Measurements from ENCODE around the gene SUSD5. TPM values are rescaled to one million over a fixed set of nuclear protein-coding genes. Genes with fewer than 3 reads are reported as not detected.

The SUSD5 gene
- 0.41 TPM for polyA plus RNA-seq (2013, experiment 1 of 2; ENCODE audit: insufficient read length)
- polyA plus RNA-seq (2013, experiment 2 of 2; ENCODE audit: insufficient read length), result 0.38 TPM

DNA sequence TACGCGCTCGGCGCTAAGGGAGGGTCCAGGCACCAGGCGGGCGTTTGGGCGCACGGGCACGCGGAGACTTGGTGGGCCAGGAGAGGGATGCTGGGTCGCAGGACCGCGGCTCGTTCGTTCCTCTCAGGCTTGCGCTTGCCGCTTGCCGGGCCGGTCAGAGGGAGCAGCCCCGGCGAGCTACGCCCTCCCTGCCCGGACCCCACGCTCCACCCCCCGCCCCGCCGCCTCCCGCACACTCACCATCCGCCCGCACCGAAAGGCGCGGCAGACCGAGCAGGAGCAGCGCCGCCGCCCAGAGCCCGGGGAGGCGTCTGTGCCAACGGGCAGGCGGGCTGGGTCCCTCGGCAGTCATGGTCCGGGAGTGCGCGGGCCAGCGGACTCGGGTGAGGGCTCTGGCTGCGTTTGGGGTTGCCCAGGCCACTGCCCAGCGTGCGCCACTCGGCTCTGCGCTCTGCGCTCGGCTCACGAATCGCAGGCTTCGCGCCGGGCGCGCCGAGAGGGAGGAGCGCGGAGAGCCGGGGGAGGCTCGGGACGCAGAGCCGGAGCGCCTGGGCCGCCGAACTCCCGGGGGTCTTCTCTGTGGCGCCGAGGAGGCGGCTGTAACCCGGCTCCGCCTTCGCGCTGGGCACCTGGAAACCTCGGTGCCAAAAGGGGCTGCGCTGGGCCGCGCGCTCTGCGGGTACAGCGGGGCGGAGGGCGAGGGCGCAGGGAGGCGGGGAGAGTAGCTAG lies at the start of gene SUSD5:
SUSD5 (minus strand) TSS at position 365 of the 729 bp plus-strand sequence; CDS start at position 352, 13 bp downstream.
- peak; percentile 17 for DNase-seq

DNA sequence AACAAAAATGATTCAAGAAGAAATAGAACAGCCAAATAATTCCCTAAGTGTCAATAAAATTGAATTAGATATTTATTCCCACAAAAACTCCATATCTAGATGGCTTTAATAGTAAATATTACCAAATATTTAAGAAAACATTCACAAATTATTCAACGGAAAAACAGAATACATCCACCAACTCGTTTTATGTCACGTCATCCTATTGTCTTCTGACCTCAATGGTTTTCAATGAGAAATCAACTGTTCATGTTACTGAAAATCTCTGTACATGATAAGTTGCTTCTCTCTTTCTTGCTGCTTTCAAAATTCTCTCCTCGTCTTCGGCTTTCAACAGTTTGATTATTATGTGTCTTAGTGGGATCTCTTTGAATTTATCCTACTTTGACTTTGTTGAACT lies 41.5 kb upstream of the SUSD5 start:
- DNase-seq, result no peak

DNA sequence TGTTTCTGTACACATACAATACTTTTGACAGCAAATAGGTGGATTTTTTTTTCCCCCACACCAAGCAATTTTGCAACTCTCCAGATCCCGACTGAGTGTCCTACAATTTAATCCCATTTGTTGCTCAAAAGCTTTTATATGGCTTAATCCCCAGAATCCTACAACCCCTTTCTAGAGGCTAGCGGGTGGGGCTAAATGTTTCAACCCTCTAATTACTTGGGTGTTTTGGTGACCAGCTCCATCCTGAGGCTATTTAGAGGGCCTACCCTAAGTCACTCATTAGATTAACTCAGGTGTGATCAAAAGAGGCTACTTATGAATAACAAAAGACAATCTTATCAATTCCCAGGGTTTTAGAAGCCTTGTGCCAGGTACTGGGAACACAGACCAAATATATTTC lies 37.6 kb upstream of the SUSD5 start:
- DNase-seq, result no peak

DNA sequence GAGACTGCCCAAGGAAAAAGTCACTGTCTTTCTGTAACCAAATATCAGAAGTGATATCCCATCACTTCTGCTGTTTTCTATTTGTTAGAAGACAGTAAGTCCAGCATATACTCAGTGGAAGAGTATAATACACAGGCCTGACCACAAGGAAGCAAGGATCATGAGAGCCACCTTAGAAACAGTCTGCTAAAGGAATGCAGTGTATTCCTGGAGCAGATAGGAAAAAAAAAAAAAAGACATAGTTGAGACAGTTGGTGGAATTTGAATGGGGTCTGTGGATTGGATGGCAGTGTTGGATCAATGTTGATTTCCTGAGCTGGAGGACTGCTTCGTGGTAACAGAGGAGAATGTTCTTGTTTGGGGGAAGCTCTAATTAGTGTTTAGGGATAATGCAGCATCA lies 32.1 kb upstream of the SUSD5 start:
- peak; percentile 1 for DNase-seq

DNA sequence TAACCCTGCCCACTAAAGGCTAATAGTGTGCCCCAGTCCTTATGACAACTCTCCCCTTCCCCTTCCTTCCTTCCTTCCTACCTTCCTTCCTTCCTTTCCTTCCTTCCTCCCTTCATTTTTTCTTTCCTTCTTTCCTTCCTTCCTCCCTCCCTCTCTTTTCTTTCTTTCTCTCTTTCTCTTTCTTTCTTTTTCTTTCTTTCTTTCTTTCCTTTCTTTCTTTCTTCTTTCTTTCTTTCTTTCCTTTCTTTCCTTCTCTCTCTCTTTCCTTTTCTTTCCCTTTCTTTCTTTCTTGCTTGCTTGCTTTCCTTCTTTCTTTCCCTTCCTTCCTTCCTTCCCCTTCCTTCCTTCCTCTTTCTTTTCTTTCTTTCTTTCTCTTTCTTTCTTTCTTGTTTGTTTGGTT lies 28.2 kb upstream of the SUSD5 start:
- no peak for DNase-seq

DNA sequence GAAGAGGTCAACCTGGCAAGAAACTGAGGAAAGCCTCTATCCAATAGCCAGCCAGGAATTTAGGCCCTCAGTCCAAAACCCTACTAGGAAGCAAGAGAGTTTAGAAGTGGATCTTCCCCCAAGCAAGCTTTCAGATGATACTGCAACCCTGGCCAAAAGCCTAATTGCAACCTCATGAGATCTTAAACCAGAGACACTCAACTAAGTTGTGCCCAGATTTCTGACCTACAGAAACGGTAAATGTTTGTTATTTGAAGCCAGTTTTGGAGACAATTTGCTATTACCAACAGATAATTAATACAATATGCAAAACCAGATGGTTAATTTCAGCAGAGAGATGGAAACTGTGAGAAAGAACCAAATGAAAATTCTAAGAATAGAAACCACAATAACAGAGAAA lies 21.7 kb upstream of the SUSD5 start:
- no peak for DNase-seq

DNA sequence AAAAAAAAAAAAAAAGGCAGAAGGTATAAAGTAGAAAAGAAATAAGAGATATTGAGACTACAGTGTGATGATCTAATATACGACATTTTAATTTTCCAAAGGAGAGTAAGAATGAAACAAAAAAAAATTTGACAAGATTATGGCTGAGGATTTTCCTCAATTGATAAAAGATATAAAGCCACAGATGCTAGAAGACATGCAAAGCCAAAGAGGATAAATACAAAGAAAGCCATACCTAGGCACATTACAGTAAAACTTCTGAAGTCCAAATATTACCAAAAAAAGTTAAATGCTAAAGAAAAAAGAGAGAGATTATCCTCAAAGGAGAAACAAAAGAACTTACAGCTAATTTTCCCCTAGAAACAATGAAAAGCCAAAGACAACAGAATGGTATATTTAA lies 20.3 kb upstream of the SUSD5 start:
- no peak for DNase-seq

DNA sequence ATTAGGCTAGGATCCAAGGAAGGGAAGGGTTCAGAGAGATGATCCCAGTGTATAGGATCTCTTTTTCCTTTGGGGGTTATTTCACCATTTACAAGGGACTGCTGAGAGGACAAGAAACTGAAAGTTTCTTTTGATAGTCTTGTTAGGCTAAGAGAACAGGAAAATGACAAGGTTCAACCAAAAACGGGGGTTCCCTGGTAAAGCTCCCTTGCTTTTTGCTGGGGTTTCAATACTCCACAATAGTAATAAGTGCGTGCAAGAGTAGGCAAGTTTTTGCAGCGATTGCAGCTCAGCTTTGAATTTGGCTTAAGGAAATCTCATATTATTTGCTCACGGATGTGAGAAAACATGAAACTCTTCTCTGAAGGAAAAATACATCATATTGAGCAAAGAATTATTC lies 18.8 kb upstream of the SUSD5 start:
- no peak for DNase-seq

DNA sequence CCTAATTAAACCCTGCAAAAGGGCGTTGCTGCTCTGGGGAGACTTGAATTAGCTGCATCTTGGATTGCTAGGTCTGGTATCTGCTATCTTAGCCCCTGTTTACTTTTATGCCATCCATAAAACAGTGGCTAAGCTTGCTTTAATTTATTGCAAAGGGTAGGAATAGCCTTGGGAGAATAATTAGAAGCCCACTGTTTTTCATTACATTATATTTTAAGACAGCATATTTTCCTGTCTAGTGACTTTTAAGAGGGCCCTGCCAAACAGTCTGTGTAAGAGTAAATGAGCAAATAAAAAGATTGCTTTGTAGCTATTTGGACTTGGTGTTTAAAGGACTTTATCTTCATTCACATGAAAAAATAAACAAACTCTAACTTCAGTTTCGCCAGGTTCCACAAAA lies 17.4 kb upstream of the SUSD5 start:
- DNase-seq, result no peak

DNA sequence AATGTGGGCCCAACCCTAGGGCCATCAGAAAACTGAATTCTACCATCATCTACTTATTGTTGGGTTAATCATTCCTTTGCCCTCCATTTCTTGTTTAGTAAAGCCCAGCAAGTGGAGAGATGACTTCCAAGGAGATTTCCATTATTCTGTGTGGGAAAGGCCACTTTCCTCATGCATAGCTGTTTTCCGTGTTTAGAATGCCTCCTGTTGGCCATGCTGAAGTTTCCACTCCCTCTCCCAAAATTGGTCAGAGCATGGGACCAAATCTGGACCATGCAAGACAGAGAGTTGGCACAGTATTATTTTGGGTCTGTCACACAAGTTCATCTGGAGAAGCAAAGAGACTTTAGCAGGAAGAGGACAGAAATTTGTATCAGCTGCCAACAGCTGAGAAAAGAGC lies 15.3 kb upstream of the SUSD5 start:
- DNase-seq, result no peak

DNA sequence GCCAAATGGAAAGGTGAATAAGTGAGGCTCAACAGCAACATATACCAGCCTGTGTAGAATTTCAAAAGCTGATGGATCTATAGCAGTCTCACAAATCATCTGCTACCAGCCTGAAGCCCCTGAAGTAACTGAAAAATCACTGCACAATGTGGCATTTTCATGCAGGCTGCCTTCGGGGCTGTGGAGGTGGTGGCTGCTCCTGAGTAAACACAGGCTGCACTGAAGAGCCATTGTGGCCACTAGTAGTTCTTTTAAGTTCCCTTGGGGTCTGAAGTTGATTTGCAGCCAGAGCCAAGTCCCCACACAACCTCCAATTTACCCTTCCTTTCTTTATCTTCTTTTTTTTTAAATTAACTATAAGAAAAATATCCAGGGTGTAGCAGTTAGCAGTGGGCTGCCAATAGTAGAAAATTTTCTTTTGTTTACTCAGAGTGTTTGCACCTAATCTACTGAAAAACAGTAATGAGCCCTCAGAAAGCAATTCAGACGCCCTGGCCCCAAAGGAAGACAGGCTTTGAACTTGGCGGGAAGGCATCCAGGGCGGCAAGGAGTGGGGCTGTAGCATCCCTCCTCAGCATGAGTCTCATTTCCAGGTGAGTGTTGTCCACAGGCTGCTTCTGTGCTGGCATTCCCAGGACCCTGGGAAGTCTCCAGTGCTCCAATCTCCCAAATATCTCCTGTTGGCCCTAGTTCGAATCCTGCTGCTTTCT lies 13.3 kb upstream of the SUSD5 start:
- DNase-seq, result no peak

DNA sequence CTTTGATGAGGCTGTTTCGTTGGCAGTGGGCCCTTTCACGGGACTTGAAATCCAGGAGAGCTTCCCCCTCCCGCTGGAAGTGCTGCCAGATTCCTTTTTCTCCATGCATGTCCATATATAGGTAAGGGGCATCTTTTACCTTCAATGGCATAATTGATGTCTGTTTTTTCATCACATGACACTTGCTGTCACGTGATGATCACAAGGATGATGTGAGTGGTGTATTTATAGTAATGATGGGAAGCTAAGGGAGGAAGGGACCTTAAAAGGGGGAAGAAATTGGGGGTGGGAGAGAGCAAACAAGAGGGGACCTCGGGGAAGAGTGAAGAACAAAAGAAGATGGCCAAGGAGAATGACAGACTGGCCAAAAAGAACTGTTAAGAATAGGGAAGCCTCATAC lies 11.3 kb upstream of the SUSD5 start:
- no peak for DNase-seq

DNA sequence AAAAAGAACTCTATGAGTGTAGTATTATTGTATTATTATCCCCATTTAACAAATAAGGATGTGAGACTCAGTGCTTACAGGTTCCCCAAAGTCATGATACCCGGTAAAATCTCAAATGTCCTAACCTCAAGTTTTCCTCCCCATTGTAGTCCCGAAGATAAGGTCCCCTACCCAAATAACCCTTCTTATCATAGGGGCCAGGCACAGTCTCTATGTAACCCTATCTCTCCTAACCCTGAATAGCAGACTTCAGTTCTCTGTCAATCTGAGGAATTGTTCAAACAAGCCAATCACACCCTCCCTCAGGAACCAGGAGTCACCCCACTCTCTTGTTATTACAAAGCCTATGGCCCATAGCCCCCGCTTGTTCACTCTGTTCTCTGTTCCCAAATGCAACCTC lies 10.5 kb upstream of the SUSD5 start:
- no peak for DNase-seq

DNA sequence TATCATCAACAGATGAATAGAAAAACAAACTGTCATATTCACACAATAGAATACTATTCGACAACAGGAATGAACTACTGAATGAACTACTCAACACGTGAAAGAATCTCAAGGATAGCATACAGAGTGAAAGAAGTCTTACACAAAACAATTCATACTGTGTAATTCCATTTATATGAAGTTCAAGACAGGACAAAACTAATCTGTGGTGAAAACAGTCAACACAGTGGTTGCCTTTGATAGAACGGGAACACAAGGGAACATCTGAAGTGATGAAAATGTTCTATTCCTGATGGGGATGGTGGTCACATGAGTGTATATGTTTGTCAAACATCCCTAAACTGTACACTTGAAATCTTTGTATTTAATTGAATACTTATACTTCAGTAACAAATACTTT lies 2.6 kb upstream of the SUSD5 start:
- no peak for DNase-seq

DNA sequence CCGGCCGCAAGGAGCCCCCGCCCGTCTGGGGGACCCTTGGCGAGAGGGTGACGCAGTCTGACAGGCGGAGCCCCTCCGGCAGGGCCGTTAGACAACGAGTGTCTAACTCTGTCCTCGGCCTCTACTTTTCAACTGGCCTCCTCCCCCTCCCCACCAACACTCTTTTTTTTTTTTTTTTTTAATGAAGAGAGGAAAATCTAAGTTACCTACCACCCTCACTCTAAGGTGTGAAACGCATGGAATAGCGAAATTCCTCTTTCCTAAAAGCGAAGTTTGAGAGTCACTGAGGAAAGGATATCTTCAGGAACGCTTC lies 521 bp upstream of the SUSD5 start:
- no peak for DNase-seq

DNA sequence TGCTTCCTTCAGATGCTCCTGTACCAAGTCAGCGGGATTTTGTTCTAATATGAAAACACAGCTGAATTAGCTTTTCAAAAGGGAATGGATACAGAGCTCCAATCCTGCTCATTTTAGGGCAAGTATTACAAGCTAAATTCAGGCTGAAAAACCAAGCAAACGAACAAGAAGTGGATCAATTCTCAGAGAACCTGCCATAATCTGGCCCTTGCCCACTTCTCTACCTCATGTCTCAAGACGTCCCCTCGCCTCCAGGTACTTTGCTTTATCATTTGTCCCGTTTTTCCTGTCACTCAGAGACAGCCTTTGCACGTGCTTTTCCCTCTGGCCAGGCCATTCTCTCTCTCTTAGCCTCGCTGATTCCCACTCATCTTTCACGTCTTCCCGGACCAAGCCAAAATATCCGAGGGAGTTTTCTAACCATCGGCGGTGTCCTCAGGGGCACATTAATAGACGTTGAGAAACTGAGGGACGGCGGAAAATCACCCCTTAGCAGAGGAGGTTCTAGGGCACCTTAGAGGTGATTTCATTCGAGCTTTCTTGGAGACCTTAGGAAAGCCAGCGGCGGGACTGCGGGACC lies 654 bp downstream of the SUSD5 start:
- DNase-seq, result no peak

DNA sequence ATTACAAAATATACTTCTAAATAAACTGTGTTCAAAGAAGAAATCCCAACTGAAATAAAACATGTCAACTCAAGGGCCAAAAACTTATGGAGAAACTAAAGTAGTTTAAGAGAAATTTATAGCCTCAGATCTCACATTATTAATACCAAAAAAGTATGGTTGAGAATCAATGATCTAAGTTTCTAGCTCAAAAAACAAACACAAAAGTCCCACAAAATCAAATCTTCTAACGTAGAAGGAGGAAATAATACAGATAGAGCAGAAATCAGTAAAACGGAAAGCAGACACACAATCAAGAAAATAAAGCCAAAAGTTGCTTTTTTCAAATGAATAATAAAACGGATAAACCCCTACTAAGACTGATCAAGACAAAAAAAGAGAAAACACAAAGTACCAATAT lies 2.9 kb downstream of the SUSD5 start:
- DNase-seq, result no peak

DNA sequence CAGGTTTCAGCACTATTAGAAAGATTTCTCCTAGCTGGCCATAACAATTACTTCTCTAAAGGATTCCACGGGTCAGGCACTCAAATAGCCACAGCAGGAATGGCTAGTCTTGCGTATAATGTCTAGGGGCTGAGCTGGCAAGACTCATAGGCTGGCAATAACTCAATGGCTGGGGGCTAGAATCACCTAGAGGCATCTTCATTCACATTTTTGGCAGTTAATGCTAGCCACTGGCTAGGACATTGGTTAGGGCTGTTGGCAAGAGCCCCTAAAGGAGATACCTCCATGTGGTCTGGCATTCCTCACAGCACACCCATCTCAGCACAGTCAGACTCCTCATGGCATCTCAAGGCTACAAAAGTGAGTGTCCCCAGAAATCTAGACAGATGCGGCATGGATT lies 6.2 kb downstream of the SUSD5 start:
- no peak for DNase-seq

DNA sequence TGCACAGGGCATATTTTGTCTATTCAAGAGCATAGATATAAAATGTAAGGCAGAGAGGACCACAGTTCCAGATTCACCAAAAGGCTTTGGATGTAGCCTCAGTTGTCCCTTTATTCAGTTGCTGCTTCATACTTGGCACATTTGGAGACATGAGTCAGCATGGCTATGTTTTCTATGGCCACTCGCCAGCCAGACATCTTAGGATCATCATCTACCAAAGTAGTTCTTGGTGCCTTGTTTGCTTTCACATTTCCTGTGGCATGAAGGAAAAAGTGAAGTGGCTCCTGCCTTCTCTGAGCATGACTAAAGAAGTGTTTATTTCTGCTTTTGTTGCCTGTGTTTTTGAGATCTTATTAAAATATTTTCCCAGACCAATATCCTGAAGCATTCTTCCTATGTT lies 7.2 kb downstream of the SUSD5 start:
- DNase-seq, result peak; percentile 67

DNA sequence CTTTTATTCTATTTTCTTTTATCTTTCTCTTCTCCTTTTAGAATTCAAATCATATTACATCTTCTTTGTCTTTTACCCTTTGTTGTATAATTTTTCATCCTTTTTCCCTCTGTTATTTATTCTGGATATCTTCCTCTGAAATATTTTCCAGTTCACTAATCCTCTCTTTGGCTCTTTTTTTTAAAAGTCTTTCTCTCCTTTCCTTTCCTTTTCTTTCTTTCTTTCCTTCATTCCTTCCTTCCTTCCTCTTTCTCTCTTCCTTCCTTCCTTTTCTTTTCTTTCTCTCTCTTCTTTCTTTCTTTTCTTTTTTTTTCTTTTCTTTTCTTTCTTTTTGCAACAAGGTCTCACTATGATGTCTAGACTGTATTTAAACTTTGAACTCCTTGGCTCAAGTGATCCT lies 9.3 kb downstream of the SUSD5 start:
- no peak for DNase-seq

DNA sequence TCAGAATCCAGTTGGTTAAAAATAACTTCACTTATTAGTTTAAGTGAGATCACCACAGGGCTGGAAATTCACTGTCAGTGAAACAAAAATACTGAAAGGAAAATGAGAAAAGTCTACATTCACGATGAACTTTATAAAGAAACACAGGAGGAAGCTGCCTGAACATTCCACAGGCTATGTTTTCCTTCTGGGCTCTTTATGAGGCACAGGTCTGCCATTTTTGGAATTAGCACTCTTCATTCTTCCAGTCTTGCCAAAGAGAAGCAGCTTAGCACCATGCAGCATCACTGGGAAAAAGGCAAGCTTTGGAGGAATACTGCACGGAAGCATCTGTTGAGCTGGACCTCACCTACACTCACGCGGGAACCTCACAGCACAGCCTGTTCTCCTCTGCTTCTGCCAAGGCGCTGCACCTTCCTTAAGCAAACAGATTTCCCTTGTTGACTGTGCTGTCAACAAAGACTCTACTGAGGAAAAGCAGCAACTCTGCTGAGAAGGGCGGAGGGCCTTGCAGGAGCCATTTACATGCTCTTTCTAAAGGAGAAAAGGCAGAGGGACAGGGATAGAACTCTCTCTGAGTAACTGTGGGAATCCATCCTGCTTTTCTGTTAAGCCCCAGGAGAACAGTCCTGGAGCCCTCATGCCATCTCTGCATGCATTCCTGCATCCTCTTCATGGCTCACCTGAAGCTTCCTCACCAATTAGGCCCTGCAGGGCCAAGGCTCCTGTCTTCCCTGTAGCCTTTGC lies 15.7 kb downstream of the SUSD5 start:
- DNase-seq, result no peak

DNA sequence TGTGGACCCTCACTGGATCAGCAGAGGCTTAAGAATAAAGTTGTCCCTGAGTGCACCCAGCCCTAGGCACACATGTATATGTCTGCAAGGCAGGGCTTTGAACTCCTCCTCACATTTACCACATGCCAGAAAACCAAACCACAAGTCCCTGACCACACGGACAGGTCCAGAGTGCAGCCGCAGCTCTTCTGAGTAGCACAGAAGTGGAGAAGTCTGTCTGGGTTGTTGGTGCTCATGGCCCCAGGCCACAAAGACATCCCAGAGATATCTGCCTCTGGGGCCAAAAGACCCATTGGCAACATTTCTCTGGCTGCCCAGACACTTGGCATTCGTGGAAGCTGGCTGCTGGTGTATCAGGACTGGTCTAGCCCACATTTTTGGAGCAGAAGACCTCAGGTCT lies 17.4 kb downstream of the SUSD5 start:
- DNase-seq, result no peak

DNA sequence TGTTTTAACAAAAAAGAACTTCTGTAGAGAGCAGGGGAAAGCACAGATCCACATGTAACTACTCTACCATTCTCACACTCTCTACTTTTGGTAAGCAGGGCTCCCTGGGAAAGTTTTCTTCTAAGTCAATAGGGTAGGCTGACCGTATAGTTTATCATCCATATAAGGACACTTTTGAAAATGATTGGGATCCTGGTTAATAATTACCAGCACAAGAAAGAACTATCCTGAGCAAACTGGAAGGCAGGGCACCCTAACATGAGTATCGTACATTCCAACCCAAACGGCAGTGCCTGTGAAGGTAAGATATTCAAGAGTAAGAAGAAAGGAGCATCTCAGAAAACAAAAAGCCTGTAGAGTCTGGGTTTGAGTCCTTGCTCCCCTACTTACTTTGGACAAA lies 22.1 kb downstream of the SUSD5 start:
- no peak for DNase-seq

All from fibroblast of skin of abdomen (primary cell).